ENCODE measurements around the gene PHKB.
"Not testable (repeated sequence)": the region's sequence is repeated elsewhere in the genome, so short reads cannot be mapped to it uniquely, and the experiment has no call there.

PHKB gene

DNA sequence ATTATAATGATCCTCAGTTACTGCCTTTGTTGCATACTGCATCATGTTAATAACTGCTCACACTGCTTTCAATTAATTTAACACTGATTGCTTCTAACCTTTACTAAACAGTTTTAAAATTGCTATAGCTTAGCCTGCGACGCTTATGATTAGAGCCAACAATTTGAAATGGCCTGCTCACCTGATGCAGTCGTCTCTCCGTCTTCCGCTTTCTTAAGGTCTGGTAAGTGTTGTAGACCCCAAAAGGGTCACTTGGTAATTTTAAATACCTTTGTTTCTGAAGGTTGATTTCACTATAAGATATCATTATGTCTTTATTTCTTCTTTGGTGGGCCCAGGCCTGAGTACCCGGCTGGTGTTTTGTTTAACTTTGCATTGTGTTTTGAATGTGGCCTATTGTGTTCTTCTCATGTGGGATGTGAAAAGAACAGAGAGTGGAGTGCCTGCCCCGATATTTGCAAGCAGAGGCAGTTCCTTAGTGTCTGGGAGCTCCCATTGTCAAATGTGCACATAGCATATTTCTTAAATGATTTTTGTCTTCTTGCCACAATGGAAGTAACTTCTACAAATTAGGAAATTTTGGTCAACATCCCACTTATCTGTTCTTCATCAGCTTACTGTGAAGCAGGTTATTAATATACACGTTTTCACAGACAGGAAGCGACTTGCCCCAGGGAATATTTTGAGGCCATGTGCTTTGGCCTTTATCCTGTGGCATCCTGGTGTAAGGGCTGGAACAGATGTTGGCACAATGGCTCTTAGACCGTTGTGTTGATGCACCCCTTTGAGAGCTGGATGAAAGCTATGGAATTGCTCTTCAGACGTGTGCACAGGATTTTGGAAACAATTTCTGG, 2.9 kb downstream of the PHKB start:
- no peak for DNase-seq (ENCODE audit: low spot score)
- Histone ChIP-seq H3K27ac (no peak overlapping the region), H3K4me3 (no peak overlapping the region)
- no peak for TF ChIP-seq CTCF (IDR thresholded peaks at IDR 0.05)

DNA sequence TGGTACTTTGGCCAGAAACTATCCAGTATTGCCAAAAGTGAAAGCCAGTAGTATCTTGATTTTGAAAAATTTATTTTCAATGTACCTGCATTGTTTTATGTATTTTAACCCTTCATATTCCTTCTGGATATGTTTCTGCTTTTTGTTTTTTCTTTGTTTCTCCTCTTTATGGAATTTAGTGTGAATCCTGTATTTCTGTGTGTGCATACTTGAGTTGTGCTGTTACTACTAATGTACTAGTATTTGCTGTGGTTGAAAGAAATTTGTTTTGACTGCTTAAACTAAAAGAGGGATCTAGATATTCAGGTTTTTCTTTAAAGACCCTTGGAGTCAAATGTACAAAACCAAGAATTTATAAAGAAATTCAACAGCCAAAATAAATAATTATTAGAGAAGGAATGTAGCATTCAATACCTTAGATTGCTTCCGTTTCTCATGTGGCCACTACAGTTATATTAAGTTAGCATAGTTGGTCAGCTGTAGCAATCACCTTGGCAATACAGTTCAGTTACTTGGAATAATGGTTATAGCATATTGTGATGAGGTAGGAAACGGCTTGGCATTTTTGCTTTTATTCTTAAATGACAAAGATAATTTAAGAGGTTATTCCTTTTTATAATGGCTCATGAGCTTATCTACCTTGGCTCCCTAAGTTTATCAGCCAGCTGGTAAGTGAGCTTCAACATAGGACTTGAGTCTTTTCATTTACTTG, 4.9 kb downstream of the PHKB start:
- no peak overlapping the region for H3K4me3 ChIP-seq
- DNase-seq (ENCODE audit: low spot score) = no peak
- no peak for TF ChIP-seq CTCF (IDR thresholded peaks at IDR 0.05)
- H3K27ac ChIP-seq = no peak overlapping the region

GRCh38 chr16:47467501-47467900, 6.4 kb downstream of the PHKB start:
- no peak for TF ChIP-seq CTCF (IDR thresholded peaks at IDR 0.05)
- DNase-seq (ENCODE audit: low spot score) = no peak
- Histone ChIP-seq H3K4me3 (no peak overlapping the region), H3K27ac (no peak overlapping the region)

DNA sequence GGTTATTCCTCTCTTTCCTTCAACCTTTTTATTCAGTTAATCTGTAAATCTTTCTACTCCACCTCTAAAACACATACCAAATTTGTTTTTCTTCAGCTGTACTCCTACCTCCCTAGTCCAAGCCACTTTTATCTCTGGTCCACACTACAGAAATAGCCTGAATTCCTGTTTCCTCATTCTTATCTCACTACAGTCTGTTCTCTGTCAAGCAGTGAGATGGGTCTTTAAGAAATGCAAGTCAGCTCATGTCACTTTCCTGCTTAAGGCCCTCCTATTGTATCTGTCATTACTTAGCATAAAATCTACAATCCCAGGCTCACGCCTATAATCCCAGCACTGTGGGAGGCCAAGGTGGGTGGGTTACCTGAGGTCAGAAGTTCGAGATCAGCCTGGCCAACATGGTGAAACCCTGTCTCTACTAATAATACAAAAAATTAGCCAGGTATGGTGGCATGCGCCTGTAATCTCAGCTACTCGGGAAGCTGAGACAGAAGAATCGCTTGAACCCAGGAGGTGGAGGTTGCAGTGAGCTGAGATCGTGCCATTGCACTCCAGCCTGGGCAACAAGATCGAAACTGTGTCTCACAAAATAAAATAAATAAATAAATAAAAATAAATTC, 7.0 kb downstream of the PHKB start:
- not testable (repeated sequence) for DNase-seq (ENCODE audit: low spot score); H3K4me3 ChIP-seq; H3K27ac ChIP-seq

- no peak for TF ChIP-seq CTCF (IDR thresholded peaks at IDR 0.05)
- Histone ChIP-seq H3K27ac (no peak overlapping the region), H3K4me3 (no peak overlapping the region)
- no peak for DNase-seq (ENCODE audit: low spot score)
These were observed 8.1 kb downstream of the PHKB start for GRCh38 chr16:47469227-47469626.

GRCh38 chr16:47470211-47470610, 9.1 kb downstream of the PHKB start:
- TF ChIP-seq CTCF (IDR thresholded peaks at IDR 0.05) = no peak
- no peak overlapping the region for H3K4me3 ChIP-seq
- no peak overlapping the region for H3K27ac ChIP-seq
- no peak for DNase-seq (ENCODE audit: low spot score)

- DNase-seq (ENCODE audit: low spot score) = no peak
- no peak overlapping the region for H3K27ac ChIP-seq
- no peak overlapping the region for H3K4me3 ChIP-seq
- no peak for TF ChIP-seq CTCF (IDR thresholded peaks at IDR 0.05)
These were observed 9.7 kb downstream of the PHKB start for GRCh38 chr16:47470810-47471209.

- H3K27ac ChIP-seq = not testable (repeated sequence)
These were observed 11.9 kb downstream of the PHKB start for GRCh38 chr16:47473004-47473403.

More at GRCh38 chr16:47473004-47473403, 11.9 kb downstream of the PHKB start:
- not testable (repeated sequence) for H3K4me3 ChIP-seq; DNase-seq (ENCODE audit: low spot score)

Measured in coronary artery (tissue), 2 donors.